Left forelimb (tissue), 1 donor: ENCODE measurements around the gene LRRC75B.
"Not testable (repeated sequence)": the region's sequence is repeated elsewhere in the genome, so short reads cannot be mapped to it uniquely, and the experiment has no call there.

ENCODE experiments used
- DNase-seq: peaks from one replicate; pipeline ENCODE4 v3.0.0-alpha.2; 2018; ENCODE audit warnings: low spot score

LRRC75B gene

GRCh38 chr22:24553597-24554312, 39.1 kb downstream of the LRRC75B start:
- no peak for DNase-seq

- DNase-seq, result not testable (repeated sequence)
Observed at GRCh38 chr22:24552503-24553286, 40.2 kb downstream of the LRRC75B start.

GRCh38 chr22:24550902-24551435, 41.9 kb downstream of the LRRC75B start:
- DNase-seq, result no peak

- DNase-seq, result no peak
Observed at GRCh38 chr22:24550028-24550901, 42.6 kb downstream of the LRRC75B start.

GRCh38 chr22:24548812-24549211, 44.1 kb downstream of the LRRC75B start:
- DNase-seq, result no peak

GRCh38 chr22:24543679-24544243, 49.1 kb downstream of the LRRC75B start:
- DNase-seq, result no peak

DNA sequence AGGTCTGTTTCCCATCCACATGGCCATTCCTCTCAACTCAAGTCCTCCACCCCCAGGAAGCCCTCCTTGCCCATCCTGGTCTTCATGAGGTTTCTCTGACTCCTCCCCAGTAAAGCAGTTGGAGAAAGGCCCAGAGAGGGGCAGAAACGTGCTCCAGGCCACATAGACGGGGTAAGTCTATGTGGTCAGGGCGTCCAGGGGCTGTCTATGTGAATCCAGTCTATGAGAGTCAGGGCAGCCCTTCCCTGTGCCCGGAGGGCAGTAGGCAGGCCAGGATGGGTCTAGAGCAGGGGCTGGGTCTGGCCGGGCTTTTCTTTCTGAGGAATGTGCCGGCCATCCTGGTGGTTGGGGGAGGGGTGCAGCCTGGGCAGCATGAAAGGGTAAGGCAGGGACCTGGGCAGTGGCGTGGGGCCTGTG, 49.7 kb downstream of the LRRC75B start:
- no peak for DNase-seq

DNA sequence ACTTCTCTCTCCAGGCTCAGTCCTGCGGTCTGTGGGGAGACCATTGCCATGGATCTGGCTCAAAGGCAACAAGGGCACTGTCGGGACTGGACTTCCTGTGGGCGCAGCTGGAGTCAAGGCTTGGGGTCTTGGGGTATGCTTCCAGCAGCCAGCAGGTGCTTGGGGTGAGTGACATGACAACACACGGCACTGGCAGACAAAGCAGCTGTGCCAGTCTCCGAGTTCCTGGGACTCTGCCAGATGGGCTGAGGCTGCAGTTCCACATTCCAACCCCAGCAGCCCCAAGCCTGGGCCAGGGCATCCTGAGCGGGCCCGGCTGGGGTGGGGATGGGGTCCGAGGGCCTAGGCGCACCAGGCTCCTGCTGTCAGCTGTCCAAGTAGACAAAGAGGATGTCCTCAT, 50.2 kb downstream of the LRRC75B start:
- DNase-seq, result no peak

GRCh38 chr22:24541681-24542515, 51.0 kb downstream of the LRRC75B start:
- DNase-seq, result no peak

DNA sequence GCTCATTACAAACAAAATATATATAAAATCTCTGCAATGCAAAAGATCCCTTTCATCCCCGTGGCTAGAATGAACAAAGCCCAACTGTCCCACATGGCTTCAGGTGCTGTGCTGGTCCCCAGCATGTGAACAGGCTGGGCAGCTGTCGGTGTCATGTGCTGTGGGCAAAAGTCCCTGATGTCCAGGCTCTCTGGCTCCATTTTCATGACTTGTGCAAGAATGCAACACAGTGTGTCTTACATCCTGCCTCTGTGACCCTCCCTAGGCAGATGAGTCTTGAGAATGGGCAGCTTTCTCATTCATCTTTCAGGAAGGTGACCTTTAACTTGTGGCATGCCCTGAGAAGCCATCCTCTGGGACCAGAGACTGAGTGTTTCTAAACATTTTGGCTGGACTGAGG, 52.4 kb downstream of the LRRC75B start:
- no peak for DNase-seq

GRCh38 chr22:24536089-24536488, 56.8 kb downstream of the LRRC75B start:
- no peak for DNase-seq
